HepG2 (cell line): ENCODE measurements around the gene GOLT1A. TPM values are rescaled to one million over a fixed set of nuclear protein-coding genes. Genes with fewer than 3 reads are reported as not detected.
A peak's percentile ranks its signal among the peaks of the same experiment; 100 is the strongest.

Source experiments
- CBX1 ChIP-seq: IDR thresholded peaks from one replicate; pipeline ENCODE4 v1.6.1; 2016; ENCODE audit warnings: antibody characterized with exemption, low read depth
- CREB1 ChIP-seq, 2 experiments: fragments of 450-650 bp in 1 of 2; IDR thresholded peaks; 2 replicates each; pipeline ENCODE4 v1.6.1; 2016 to 2017; ENCODE audit warnings: control low read depth in 1 of 2, mild to moderate bottlenecking in 1 of 2, missing compliant biosample characterization in 1 of 2, missing genetic modification characterization in 1 of 2
- EP300 ChIP-seq, 3 experiments: sonication (generic) in 1 of 3; formaldehyde crosslinking in 1 of 3; IDR thresholded peaks; 2 replicates each; pipeline versions ENCODE4 v1.5.1 to v1.6.1; 2011 to 2020; ENCODE audit warnings: low read depth in 2 of 3, low read length in 2 of 3, borderline replicate concordance in 1 of 3, improper control_type of control experiment in 1 of 3, mild to moderate bottlenecking in 1 of 3, missing genetic modification reagents in 1 of 3, moderate library complexity in 1 of 3
- HMG20A ChIP-seq: IDR thresholded peaks from 2 replicates; pipeline ENCODE4 v1.6.1; 2016; ENCODE audit warnings: borderline replicate concordance
- PHF21A ChIP-seq: sonication (generic); formaldehyde crosslinking; IDR thresholded peaks from 2 replicates; pipeline ENCODE4 v1.5.0; 2020; ENCODE audit warnings: mild to moderate bottlenecking, missing genetic modification reagents
- REST ChIP-seq, 2 experiments: IDR thresholded peaks; 2 replicates each; pipeline ENCODE4 v1.6.1; 2011 to 2012; ENCODE audit warnings: low read length in 2 of 2, borderline replicate concordance in 1 of 2, low read depth in 1 of 2, mild to moderate bottlenecking in 1 of 2, moderate library complexity in 1 of 2
- SOX13 ChIP-seq, 3 experiments: fragments of 450-650 bp in 1 of 3; sonication (generic) in 1 of 3; formaldehyde crosslinking in 1 of 3; IDR thresholded peaks in 2 of 3; conservative IDR thresholded peaks in 1 of 3; 2 replicates each; pipeline versions ENCODE4 v1.5.0 to v1.6.1; 2016 to 2020; ENCODE audit warnings: antibody characterized with exemption in 1 of 3, mild to moderate bottlenecking in 1 of 3, missing compliant biosample characterization in 1 of 3, missing genetic modification reagents in 1 of 3, moderate library complexity in 1 of 3
- SOX6 ChIP-seq, 2 experiments: fragments of 450-650 bp in 1 of 2; sonication (generic) in 1 of 2; formaldehyde crosslinking in 1 of 2; IDR thresholded peaks; 2 replicates each; pipeline versions ENCODE4 v1.4.0 to v1.6.1; 2017 to 2020; ENCODE audit warnings: antibody characterized with exemption in 1 of 2, mild to moderate bottlenecking in 1 of 2, missing genetic modification reagents in 1 of 2
- ZKSCAN5 ChIP-seq: sonication (generic); formaldehyde crosslinking; IDR thresholded peaks from 2 replicates; pipeline ENCODE4 v1.5.1; 2020; ENCODE audit warnings: mild to moderate bottlenecking, missing genetic modification reagents
- ZNF160 ChIP-seq: sonication (generic); formaldehyde crosslinking; IDR thresholded peaks from 2 replicates; pipeline ENCODE4 v1.8.0; 2022; ENCODE audit warnings: mild to moderate bottlenecking, inconsistent platforms, missing genetic modification reagents
- ZNF615 ChIP-seq: sonication (generic); formaldehyde crosslinking; IDR thresholded peaks from 2 replicates; pipeline ENCODE4 v1.5.0; 2020; ENCODE audit warnings: mild to moderate bottlenecking, missing genetic modification reagents, borderline replicate concordance
- polyA plus RNA-seq, 8 experiments: library from polyadenylated mRNA; depleted of rRNA in 3 of 8; stranded (reverse) in 7 of 8; unstranded in 1 of 8; fragments of >200 nt; fragmentation: Illumina TruSeq in 4 of 8; extraction: Trizol in 4 of 8; gene quantifications; 2 replicates each; pipeline versions ENCODE4 v1.2.1 to v1.2.3, GENCODE V29; 2011 to 2016; ENCODE audit warnings: low read depth in 4 of 8, missing spikeins in 1 of 8, mixed read lengths in 1 of 8; ENCODE audit not compliant: insufficient read depth in 1 of 8
- total RNA-seq, 5 experiments: library from RNA; depleted of rRNA; stranded (reverse); fragments of >200 nt; fragmentation: Illumina TruSeq; extraction: Trizol; gene quantifications; 2 replicates each; pipeline ENCODE4 v1.2.3, GENCODE V29; 2016; ENCODE audit warnings: low read depth in 1 of 5
- TF ChIP-seq, protein P1 (sequence below): IDR thresholded peaks from 2 replicates; pipeline ENCODE4 v1.6.1; 2012; ENCODE audit warnings: low read depth, low read length, improper control_type of control experiment
- TF ChIP-seq, protein P2 (sequence below): sonication (generic); formaldehyde crosslinking; IDR thresholded peaks from 2 replicates; pipeline ENCODE4 v1.4.0; 2020; ENCODE audit warnings: missing genetic modification reagents, borderline replicate concordance
- TF ChIP-seq, protein P3 (sequence below): sonication (generic); formaldehyde crosslinking; IDR thresholded peaks from 2 replicates; pipeline ENCODE4 v1.8.0; 2022; ENCODE audit warnings: missing genetic modification reagents, mild to moderate bottlenecking, moderate library complexity, borderline replicate concordance

Gene GOLT1A
- total and polyA plus RNA-seq, 2 of the 13 experiments (the other 11 are each of a cell fraction or from before 2014, with no cell fraction given) = 25.8 to 28.0 TPM

DNA sequence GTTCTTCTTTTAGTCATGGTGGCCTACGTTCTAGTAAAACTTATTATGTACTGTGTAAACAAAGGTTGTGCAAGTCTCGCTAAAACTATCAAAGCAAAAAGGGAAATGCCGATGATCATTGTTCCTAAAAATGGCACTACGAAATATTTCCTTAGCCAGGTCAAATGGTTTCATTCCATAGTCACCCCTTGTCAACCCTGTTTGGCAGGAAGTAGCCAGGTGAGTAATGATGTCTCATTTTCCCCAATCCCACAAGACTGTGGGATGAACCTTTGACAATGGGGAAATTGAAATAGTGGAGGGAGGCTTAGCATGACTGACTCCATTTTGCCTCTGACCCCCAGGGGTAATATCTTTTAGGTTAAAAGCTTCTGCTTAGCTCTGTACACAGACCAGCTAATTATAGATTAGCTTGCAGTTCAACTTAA lies 42.0 kb downstream of the GOLT1A start (continued):
- no peak for TF ChIP-seq CREB1 (IDR thresholded peaks at IDR 0.05)
- 0 out of 2 replicates have a peak, but pooled peaks have one; percentile 19 for TF ChIP-seq CREB1 (CRISPR knock-in tag; IDR thresholded peaks at IDR 0.05)
- TF ChIP-seq ZNF615 = no peak
- TF ChIP-seq, protein P1, sequence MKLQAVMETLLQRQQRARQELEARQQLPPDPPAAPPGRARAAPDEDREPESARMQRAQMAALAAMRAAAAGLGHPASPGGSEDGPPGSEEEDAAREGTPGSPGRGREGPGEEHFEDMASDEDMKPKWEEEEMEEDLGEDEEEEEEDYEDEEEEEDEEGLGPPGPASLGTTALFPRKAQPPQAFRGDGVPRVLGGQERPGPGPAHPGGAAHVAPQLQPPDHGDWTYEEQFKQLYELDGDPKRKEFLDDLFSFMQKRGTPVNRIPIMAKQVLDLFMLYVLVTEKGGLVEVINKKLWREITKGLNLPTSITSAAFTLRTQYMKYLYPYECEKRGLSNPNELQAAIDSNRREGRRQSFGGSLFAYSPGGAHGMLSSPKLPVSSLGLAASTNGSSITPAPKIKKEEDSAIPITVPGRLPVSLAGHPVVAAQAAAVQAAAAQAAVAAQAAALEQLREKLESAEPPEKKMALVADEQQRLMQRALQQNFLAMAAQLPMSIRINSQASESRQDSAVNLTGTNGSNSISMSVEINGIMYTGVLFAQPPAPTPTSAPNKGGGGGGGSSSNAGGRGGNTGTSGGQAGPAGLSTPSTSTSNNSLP = 0 out of 2 replicates have a peak, but pooled peaks have one; percentile 13
- TF ChIP-seq, protein P2, sequence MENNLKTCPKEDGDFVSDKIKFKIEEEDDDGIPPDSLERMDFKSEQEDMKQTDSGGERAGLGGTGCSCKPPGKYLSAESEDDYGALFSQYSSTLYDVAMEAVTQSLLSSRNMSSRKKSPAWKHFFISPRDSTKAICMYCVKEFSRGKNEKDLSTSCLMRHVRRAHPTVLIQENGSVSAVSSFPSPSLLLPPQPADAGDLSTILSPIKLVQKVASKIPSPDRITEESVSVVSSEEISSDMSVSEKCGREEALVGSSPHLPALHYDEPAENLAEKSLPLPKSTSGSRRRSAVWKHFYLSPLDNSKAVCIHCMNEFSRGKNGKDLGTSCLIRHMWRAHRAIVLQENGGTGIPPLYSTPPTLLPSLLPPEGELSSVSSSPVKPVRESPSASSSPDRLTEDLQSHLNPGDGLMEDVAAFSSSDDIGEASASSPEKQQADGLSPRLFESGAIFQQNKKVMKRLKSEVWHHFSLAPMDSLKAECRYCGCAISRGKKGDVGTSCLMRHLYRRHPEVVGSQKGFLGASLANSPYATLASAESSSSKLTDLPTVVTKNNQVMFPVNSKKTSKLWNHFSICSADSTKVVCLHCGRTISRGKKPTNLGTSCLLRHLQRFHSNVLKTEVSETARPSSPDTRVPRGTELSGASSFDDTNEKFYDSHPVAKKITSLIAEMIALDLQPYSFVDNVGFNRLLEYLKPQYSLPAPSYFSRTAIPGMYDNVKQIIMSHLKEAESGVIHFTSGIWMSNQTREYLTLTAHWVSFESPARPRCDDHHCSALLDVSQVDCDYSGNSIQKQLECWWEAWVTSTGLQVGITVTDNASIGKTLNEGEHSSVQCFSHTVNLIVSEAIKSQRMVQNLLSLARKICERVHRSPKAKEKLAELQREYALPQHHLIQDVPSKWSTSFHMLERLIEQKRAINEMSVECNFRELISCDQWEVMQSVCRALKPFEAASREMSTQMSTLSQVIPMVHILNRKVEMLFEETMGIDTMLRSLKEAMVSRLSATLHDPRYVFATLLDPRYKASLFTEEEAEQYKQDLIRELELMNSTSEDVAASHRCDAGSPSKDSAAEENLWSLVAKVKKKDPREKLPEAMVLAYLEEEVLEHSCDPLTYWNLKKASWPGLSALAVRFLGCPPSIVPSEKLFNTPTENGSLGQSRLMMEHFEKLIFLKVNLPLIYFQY (CRISPR knock-in tag) = no peak
- no peak for TF ChIP-seq CBX1
- TF ChIP-seq HMG20A = peak; percentile 44; the same call in 1 of the 2 replicates
- no peak for TF ChIP-seq PHF21A (CRISPR knock-in tag)
- no peak for TF ChIP-seq REST (IDR thresholded peaks at IDR 0.05; ENCODE audit: borderline replicate concordance in 1 of 2, low read depth in 1 of 2, low read length in 2 of 2)
- no peak for TF ChIP-seq ZNF160 (CRISPR knock-in tag)
- TF ChIP-seq, protein P3, sequence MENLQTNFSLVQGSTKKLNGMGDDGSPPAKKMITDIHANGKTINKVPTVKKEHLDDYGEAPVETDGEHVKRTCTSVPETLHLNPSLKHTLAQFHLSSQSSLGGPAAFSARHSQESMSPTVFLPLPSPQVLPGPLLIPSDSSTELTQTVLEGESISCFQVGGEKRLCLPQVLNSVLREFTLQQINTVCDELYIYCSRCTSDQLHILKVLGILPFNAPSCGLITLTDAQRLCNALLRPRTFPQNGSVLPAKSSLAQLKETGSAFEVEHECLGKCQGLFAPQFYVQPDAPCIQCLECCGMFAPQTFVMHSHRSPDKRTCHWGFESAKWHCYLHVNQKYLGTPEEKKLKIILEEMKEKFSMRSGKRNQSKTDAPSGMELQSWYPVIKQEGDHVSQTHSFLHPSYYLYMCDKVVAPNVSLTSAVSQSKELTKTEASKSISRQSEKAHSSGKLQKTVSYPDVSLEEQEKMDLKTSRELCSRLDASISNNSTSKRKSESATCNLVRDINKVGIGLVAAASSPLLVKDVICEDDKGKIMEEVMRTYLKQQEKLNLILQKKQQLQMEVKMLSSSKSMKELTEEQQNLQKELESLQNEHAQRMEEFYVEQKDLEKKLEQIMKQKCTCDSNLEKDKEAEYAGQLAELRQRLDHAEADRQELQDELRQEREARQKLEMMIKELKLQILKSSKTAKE (CRISPR knock-in tag) = no peak
- TF ChIP-seq SOX6 (IDR thresholded peaks at IDR 0.05) = no peak
- TF ChIP-seq SOX6 (CRISPR knock-in tag; IDR thresholded peaks at IDR 0.05) = peak; percentile 77
- TF ChIP-seq SOX13 (IDR thresholded peaks at IDR 0.05) = no peak
- TF ChIP-seq SOX13 (CRISPR knock-in tag; conservative IDR thresholded peaks at IDR 0.05 in 1 of 2, IDR thresholded peaks at IDR 0.05 in 1 of 2) = peak in 1 of 2 experiments; percentile 82; a peak in 2 of 4 replicates
- TF ChIP-seq ZKSCAN5 = no peak
- TF ChIP-seq EP300 (IDR thresholded peaks at IDR 0.05; ENCODE audit: low read depth in 2 of 2, low read length in 2 of 2) = peak in 1 of 2 experiments; percentile 42; a peak in 1 of 4 replicates
- TF ChIP-seq EP300 (CRISPR knock-in tag; IDR thresholded peaks at IDR 0.05; ENCODE audit: borderline replicate concordance) = no peak
